RWPE1 (cell line): ENCODE measurements around the gene CYFIP2.
A peak's percentile ranks its signal among the peaks of the same experiment; 100 is the strongest.

Experiments used
- CTCF ChIA-PET: fragments of 350-600 bp; sonication (Branson Sonifier 250); formaldehyde crosslinking; extraction: SDS; loops from one replicate; lab custom pipeline; 2021; lab: Yijun Ruan, JAX
- POLR2A ChIA-PET: fragments of 400-600 bp; formaldehyde crosslinking; extraction: SDS; loops from one replicate; lab custom pipeline; 2020; ENCODE audit warnings: antibody characterized with exemption; ENCODE audit not compliant: low non-redundant PET; lab: Yijun Ruan, JAX
- DNase-seq: peaks from one replicate; pipeline ENCODE4 v3.0.0; 2012; ENCODE audit warnings: low spot score
- H3K27ac ChIP-seq: fragments of 450-650 bp; 2 replicates; pipeline ENCODE4 v1.5.1; 2017
- CTCF ChIP-seq: fragments of 450-650 bp; conservative IDR thresholded peaks from 2 replicates; pipeline ENCODE4 v1.5.1; 2017; ENCODE audit warnings: low read depth, mild to moderate bottlenecking

CYFIP2 gene

GRCh38 chr5:157306692-157307471, 41.0 kb downstream of the CYFIP2 start:
- no peak for DNase-seq
- no peak overlapping the region for H3K27ac ChIP-seq
- ChIA-PET CTCF (interaction anchor here (1.2 kb wide), 1 partner anchor 54 kb away, joined by 6 read pairs; no protein-coding TSS in a partner anchor), POLR2A (no interaction called here)
- TF ChIP-seq CTCF, result no peak

- CTCF ChIA-PET, result interaction anchor here (0.6 to 1.6 kb wide), 2 partner anchors 47 to 55 kb away, joined by 3 to 11 read pairs; no protein-coding TSS in a partner anchor
- POLR2A ChIA-PET, result no interaction called here
- no peak for TF ChIP-seq CTCF
- peak; percentile 26 for DNase-seq
- no peak overlapping the region for H3K27ac ChIP-seq
These were observed 43.0 kb downstream of the CYFIP2 start for GRCh38 chr5:157308836-157309465.

GRCh38 chr5:157309796-157310195, 43.9 kb downstream of the CYFIP2 start:
- no peak for DNase-seq
- no peak overlapping the region for H3K27ac ChIP-seq
- CTCF ChIA-PET, result interaction anchor here (0.6 to 1.6 kb wide), 2 partner anchors 55 to 183 kb away, joined by 3 to 11 read pairs; no protein-coding TSS in a partner anchor
- TF ChIP-seq CTCF, result no peak
- POLR2A ChIA-PET, result no interaction called here

GRCh38 chr5:157311595-157311994, 45.7 kb downstream of the CYFIP2 start:
- CTCF ChIA-PET, result interaction anchor here (0.6 to 0.8 kb wide), 4 partner anchors 24 to 164 kb away, joined by 3 to 4 read pairs (median 4); no protein-coding TSS in a partner anchor
- no peak for TF ChIP-seq CTCF
- H3K27ac ChIP-seq, result no peak overlapping the region
- DNase-seq, result no peak
- POLR2A ChIA-PET, result no interaction called here

GRCh38 chr5:157312492-157312891, 46.6 kb downstream of the CYFIP2 start:
- ChIA-PET CTCF (interaction anchor here (0.6 to 2.6 kb wide), 10 partner anchors 9 to 660 kb away, joined by 3 to 16 read pairs (median 4); no protein-coding TSS in a partner anchor), POLR2A (no interaction called here)
- no peak overlapping the region for H3K27ac ChIP-seq
- DNase-seq, result peak; percentile 88
- peak; percentile 77 for TF ChIP-seq CTCF

- H3K27ac ChIP-seq, result no peak overlapping the region
- POLR2A ChIA-PET, result no interaction called here
- no peak for DNase-seq
- no peak for TF ChIP-seq CTCF
- CTCF ChIA-PET, result interaction anchor here (0.6 kb wide), 1 partner anchor 68 kb away, joined by 5 read pairs; no protein-coding TSS in a partner anchor
These were observed 56.7 kb downstream of the CYFIP2 start for GRCh38 chr5:157322581-157322980.
